ENCODE measurements around the gene GALNT10. TPM values are rescaled to one million over a fixed set of nuclear protein-coding genes. Genes with fewer than 3 reads are reported as not detected.
A peak's percentile ranks its signal among the peaks of the same experiment; 100 is the strongest.

GALNT10 gene
- total RNA-seq, 1 donor from 2014 or later, result 4.8 TPM

DNA sequence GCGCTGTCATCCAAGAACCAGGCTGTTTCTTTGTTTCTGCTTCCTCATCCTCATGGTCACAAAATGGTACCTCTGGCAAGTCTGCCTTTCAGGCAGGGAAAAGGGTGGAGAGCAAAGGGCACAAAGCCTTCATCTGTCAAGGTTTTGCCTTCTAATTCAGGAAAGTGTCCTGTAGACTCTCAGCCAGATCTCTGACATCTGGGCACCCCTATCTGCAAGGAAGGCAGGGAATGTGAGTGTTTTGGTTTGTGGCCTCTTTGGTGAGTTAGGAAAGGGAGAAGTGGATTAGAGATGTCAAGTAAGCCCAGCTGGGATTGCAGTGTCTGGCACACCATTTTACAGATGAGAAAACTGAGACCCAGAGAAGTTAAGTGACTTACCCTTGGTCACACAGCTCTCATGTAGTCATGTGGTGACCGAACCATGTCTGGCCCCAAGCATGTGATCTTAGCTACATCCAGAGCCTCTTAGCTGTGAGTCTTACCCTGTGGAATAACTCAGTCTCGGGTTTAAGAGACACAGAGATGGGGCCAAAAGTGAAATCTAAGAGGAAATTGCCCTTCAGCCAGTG is 139.6 kb downstream of the GALNT10 start:
- no peak for TF ChIP-seq CTCF (IDR thresholded peaks at IDR 0.05; ENCODE audit: partially characterized antibody, unreplicated experiment)

GRCh38 chr5:154331232-154331631 is 140.7 kb downstream of the GALNT10 start:
- H3K36me3 Mint-ChIP-seq (ENCODE audit: unreplicated experiment), result no peaks in the 10 kb centered on the region
- no peaks in the 10 kb centered on the region for H3K27me3 Mint-ChIP-seq (ENCODE audit: unreplicated experiment)
- no peak for DNase-seq
- no peaks in the 10 kb centered on the region for H3K9me3 Mint-ChIP-seq (ENCODE audit: unreplicated experiment)
- no peak overlapping the region for H3K4me3 Mint-ChIP-seq (ENCODE audit: unreplicated experiment)
- H3K4me1 Mint-ChIP-seq (ENCODE audit: low read depth, unreplicated experiment), result no peaks in the 10 kb centered on the region
- H3K27ac Mint-ChIP-seq (ENCODE audit: unreplicated experiment), result no peak overlapping the region
- no peak for TF ChIP-seq CTCF (IDR thresholded peaks at IDR 0.05; ENCODE audit: partially characterized antibody, unreplicated experiment)

More for the DNA sequence above, 139.6 kb downstream of the GALNT10 start:
- no peaks in the 10 kb centered on the region for H3K4me1 Mint-ChIP-seq (ENCODE audit: low read depth, unreplicated experiment)
- no peaks in the 10 kb centered on the region for H3K36me3 Mint-ChIP-seq (ENCODE audit: unreplicated experiment)
- DNase-seq, result no peak
- no peaks in the 10 kb centered on the region for H3K27me3 Mint-ChIP-seq (ENCODE audit: unreplicated experiment)
- no peak overlapping the region for H3K27ac Mint-ChIP-seq (ENCODE audit: unreplicated experiment)
- H3K9me3 Mint-ChIP-seq (ENCODE audit: unreplicated experiment), result no peaks in the 10 kb centered on the region
- H3K4me3 Mint-ChIP-seq (ENCODE audit: unreplicated experiment), result no peak overlapping the region

DNA sequence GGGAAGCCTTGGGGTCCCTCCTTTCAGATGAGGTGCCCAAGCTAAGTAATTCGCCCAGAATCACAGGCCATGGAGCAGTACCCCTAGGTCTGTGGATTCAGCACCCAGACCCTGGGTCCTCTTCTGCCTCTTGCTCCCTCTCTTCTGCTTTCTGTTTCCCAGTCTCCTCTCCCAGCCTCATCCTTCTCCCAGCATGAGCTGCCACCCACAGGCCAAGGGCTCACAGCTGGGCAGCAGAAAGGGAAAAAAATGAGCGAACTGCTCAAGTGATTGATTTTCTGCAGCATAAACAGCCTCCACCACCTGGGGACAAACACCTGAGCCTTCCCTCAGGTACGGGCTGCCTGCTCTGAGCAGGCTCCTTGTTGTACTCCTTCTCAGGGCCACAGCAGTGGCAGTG is 141.4 kb downstream of the GALNT10 start:
- H3K4me3 Mint-ChIP-seq (ENCODE audit: unreplicated experiment), result no peak overlapping the region
- no peak overlapping the region for H3K27ac Mint-ChIP-seq (ENCODE audit: unreplicated experiment)
- no peak for DNase-seq
- no peaks in the 10 kb centered on the region for H3K4me1 Mint-ChIP-seq (ENCODE audit: low read depth, unreplicated experiment)
- no peak for TF ChIP-seq CTCF (IDR thresholded peaks at IDR 0.05; ENCODE audit: partially characterized antibody, unreplicated experiment)
- H3K36me3 Mint-ChIP-seq (ENCODE audit: unreplicated experiment), result no peaks in the 10 kb centered on the region
- no peaks in the 10 kb centered on the region for H3K9me3 Mint-ChIP-seq (ENCODE audit: unreplicated experiment)
- no peaks in the 10 kb centered on the region for H3K27me3 Mint-ChIP-seq (ENCODE audit: unreplicated experiment)

DNA sequence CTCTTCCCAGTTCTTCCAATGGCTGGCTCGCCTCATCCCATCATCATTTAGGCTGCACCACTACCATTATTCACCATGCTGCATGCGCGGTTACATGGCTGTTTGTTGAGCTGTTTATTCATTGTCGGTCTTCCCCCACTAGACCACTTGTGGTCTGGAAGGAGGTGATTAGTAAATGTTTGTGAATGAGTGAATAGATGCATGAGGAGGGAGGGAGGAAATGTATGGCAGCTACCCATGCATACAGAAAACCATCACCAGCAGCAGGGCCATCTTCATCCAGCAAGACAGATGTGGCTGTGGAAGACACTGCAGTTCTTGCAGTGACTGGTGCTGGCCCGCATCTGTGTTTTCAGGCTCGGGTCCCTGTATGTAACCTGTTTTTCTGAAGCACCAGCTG is 141.9 kb downstream of the GALNT10 start:
- no peak for DNase-seq
- no peak overlapping the region for H3K4me3 Mint-ChIP-seq (ENCODE audit: unreplicated experiment)
- peaks cover 2% of the 10 kb centered on the region for H3K36me3 Mint-ChIP-seq (ENCODE audit: unreplicated experiment)
- H3K9me3 Mint-ChIP-seq (ENCODE audit: unreplicated experiment), result no peaks in the 10 kb centered on the region
- H3K4me1 Mint-ChIP-seq (ENCODE audit: low read depth, unreplicated experiment), result no peaks in the 10 kb centered on the region
- H3K27me3 Mint-ChIP-seq (ENCODE audit: unreplicated experiment), result no peaks in the 10 kb centered on the region
- TF ChIP-seq CTCF (IDR thresholded peaks at IDR 0.05; ENCODE audit: partially characterized antibody, unreplicated experiment), result no peak
- H3K27ac Mint-ChIP-seq (ENCODE audit: unreplicated experiment), result peak overlapping the region; percentile 10

- no peak for DNase-seq
- H3K27me3 Mint-ChIP-seq (ENCODE audit: unreplicated experiment), result no peaks in the 10 kb centered on the region
- H3K27ac Mint-ChIP-seq (ENCODE audit: unreplicated experiment), result no peak overlapping the region
- no peak overlapping the region for H3K4me3 Mint-ChIP-seq (ENCODE audit: unreplicated experiment)
- H3K4me1 Mint-ChIP-seq (ENCODE audit: low read depth, unreplicated experiment), result no peaks in the 10 kb centered on the region
- peaks cover 5% of the 10 kb centered on the region for H3K36me3 Mint-ChIP-seq (ENCODE audit: unreplicated experiment)
- TF ChIP-seq CTCF (IDR thresholded peaks at IDR 0.05; ENCODE audit: partially characterized antibody, unreplicated experiment), result no peak
- H3K9me3 Mint-ChIP-seq (ENCODE audit: unreplicated experiment), result no peaks in the 10 kb centered on the region
Observed at GRCh38 chr5:154333016-154333415, 142.5 kb downstream of the GALNT10 start.
